Caco-2 (cell line): ENCODE data around the gene ZNF334. TPM values are rescaled to one million over a fixed set of nuclear protein-coding genes. Genes with fewer than 3 reads are reported as not detected.

ENCODE experiments used
- BruUV-seq: library from RNA; stranded (reverse); fragments of 400-500 nt; replicated peaks from 2 replicates; lab custom pipeline; 2021; lab: Mats Ljungman, UMichigan
- CTCF ChIA-PET: fragments of 300-600 bp; sonication (Branson Sonifier 250); formaldehyde crosslinking; loops from one replicate; lab custom pipeline; 2022; ENCODE audit warnings: antibody characterized with exemption; lab: Charles Lee
- POLR2A ChIA-PET: fragments of 300-600 bp; sonication (Branson Sonifier 250); formaldehyde crosslinking; loops from one replicate; lab custom pipeline; 2022; ENCODE audit warnings: antibody characterized with exemption; lab: Charles Lee
- DNase-seq, 2 experiments: peaks; one replicate each; pipeline versions ENCODE4 v3.0.0 to v3.0.0-alpha.2; 2020 to 2022
- H3K27me3 ChIP-seq: replicated peaks from 2 replicates; pipeline ENCODE4 v1.6.0; 2011; ENCODE audit warnings: low read length; ENCODE audit not compliant: control insufficient read depth, insufficient read depth
- H3K36me3 ChIP-seq: 2 replicates; pipeline ENCODE4 v1.5.1; 2011; ENCODE audit warnings: low read length; ENCODE audit not compliant: control insufficient read depth, insufficient read depth
- H3K4me1 ChIP-seq: fragments of 250-450 bp; sonication (Bioruptor Pico); 2 replicates; pipeline ENCODE4 v1.5.1; 2020; ENCODE audit warnings: mild to moderate bottlenecking
- H3K4me3 ChIP-seq: 2 replicates; pipeline ENCODE4 v1.5.1; 2011; ENCODE audit warnings: low read depth, mild to moderate bottlenecking, control low read depth, low read length
- H3K9me3 ChIP-seq: fragments of 250-450 bp; sonication (Bioruptor Pico); 2 replicates; pipeline ENCODE4 v1.5.1; 2020; ENCODE audit warnings: mild to moderate bottlenecking, moderate library complexity
- H3K27ac Mint-ChIP-seq: one replicate; pipeline ENCODE4 v1.8.0; 2022; ENCODE audit warnings: mixed read lengths; ENCODE audit not compliant: unreplicated experiment
- H3K27me3 Mint-ChIP-seq: one replicate; pipeline ENCODE4 v1.8.0; 2022; ENCODE audit warnings: mixed read lengths; ENCODE audit not compliant: insufficient read depth, unreplicated experiment
- H3K36me3 Mint-ChIP-seq: one replicate; pipeline ENCODE4 v1.8.0; 2022; ENCODE audit warnings: mild to moderate bottlenecking, mixed read lengths; ENCODE audit not compliant: insufficient read depth, unreplicated experiment
- H3K4me1 Mint-ChIP-seq: one replicate; pipeline ENCODE4 v1.8.0; 2022; ENCODE audit warnings: low read depth, mixed read lengths; ENCODE audit not compliant: unreplicated experiment
- H3K4me3 Mint-ChIP-seq: one replicate; pipeline ENCODE4 v1.8.0; 2022; ENCODE audit warnings: mild to moderate bottlenecking, moderate library complexity, mixed read lengths; ENCODE audit not compliant: unreplicated experiment
- H3K9me3 Mint-ChIP-seq: one replicate; pipeline ENCODE4 v1.8.0; 2022; ENCODE audit warnings: mixed read lengths; ENCODE audit not compliant: unreplicated experiment
- CTCF ChIP-seq, 2 experiments: fragments of 200-600 bp in 1 of 2; IDR thresholded peaks; 1 replicate in 1 of 2; 2 replicates in 1 of 2; pipeline versions ENCODE4 v1.5.1 to v1.8.0; 2011 to 2022; ENCODE audit warnings: antibody characterized with exemption in 1 of 2, control low read depth in 1 of 2, inconsistent platforms in 1 of 2, low read depth in 1 of 2, low read length in 1 of 2, mild to moderate bottlenecking in 1 of 2, moderate library complexity in 1 of 2; ENCODE audit not compliant: insufficient read depth in 1 of 2, severe bottlenecking in 1 of 2, unreplicated experiment in 1 of 2
- intact Hi-C: fragments of 100-400 bp; cut with micrococcal nuclease; formaldehyde crosslinking; loops from one replicate; pipeline ENCODE4 v1.10.0; 2022; ENCODE audit not compliant: unreplicated experiment
- total RNA-seq: library from RNA; stranded (reverse); gene quantifications from 2 replicates; pipeline ENCODE4 v1.2.3, GENCODE V29; 2022

The ZNF334 gene
- total RNA-seq, 1 experiment from 2014 or later = not detected

- CTCF ChIA-PET = no interaction called here
- no peaks in the 10 kb centered on the region for H3K27me3 ChIP-seq
- POLR2A ChIA-PET = no interaction called here
- intact Hi-C loops = no loop called here
- no peak for TF ChIP-seq CTCF (IDR thresholded peaks at IDR 0.05; ENCODE audit: insufficient read depth in 1 of 2, low read depth in 1 of 2, low read length in 1 of 2, severe bottlenecking in 1 of 2, unreplicated experiment in 1 of 2)
- no peaks in the 10 kb centered on the region for H3K9me3 ChIP-seq
- no peak overlapping the region for H3K4me3 ChIP-seq
- DNase-seq = no peak
- Mint-ChIP-seq H3K9me3 (no peaks in the 10 kb centered on the region), H3K36me3 (no peaks in the 10 kb centered on the region), H3K4me1 (no peaks in the 10 kb centered on the region), H3K27me3 (peaks cover 3% of the 10 kb centered on the region), H3K4me3 (no peak overlapping the region), H3K27ac (no peak overlapping the region)
- H3K36me3 ChIP-seq = no peaks in the 10 kb centered on the region
- H3K4me1 ChIP-seq = no peaks in the 10 kb centered on the region
- BruUV-seq = no TSS peak
These were observed 34.6 kb upstream of the ZNF334 start for GRCh38 chr20:46547995-46548394.

- H3K27me3 Mint-ChIP-seq = peaks cover 4% of the 10 kb centered on the region
- POLR2A ChIA-PET = no interaction called here
- CTCF ChIA-PET = no interaction called here
These were observed 33.6 kb upstream of the ZNF334 start for GRCh38 chr20:46546936-46547335.

GRCh38 chr20:46546298-46546697 lies 32.9 kb upstream of the ZNF334 start:
- peaks cover 4% of the 10 kb centered on the region for H3K27me3 Mint-ChIP-seq
- BruUV-seq = no TSS peak
- H3K36me3 ChIP-seq = no peaks in the 10 kb centered on the region
- no peak for TF ChIP-seq CTCF (IDR thresholded peaks at IDR 0.05; ENCODE audit: insufficient read depth in 1 of 2, low read depth in 1 of 2, low read length in 1 of 2, severe bottlenecking in 1 of 2, unreplicated experiment in 1 of 2)
- intact Hi-C loops = no loop called here
- no peaks in the 10 kb centered on the region for H3K9me3 Mint-ChIP-seq
- H3K27ac Mint-ChIP-seq = no peak overlapping the region
- H3K4me3 Mint-ChIP-seq = no peak overlapping the region
- CTCF ChIA-PET = no interaction called here
- no peaks in the 10 kb centered on the region for H3K36me3 Mint-ChIP-seq
- H3K4me1 ChIP-seq = no peaks in the 10 kb centered on the region
- POLR2A ChIA-PET = no interaction called here
- no peaks in the 10 kb centered on the region for H3K27me3 ChIP-seq
- H3K4me3 ChIP-seq = no peak overlapping the region
- H3K4me1 Mint-ChIP-seq = no peaks in the 10 kb centered on the region
- no peaks in the 10 kb centered on the region for H3K9me3 ChIP-seq
- DNase-seq = no peak

More at GRCh38 chr20:46546936-46547335, 33.6 kb upstream of the ZNF334 start:
- Mint-ChIP-seq H3K9me3 (no peaks in the 10 kb centered on the region), H3K4me3 (no peak overlapping the region), H3K36me3 (no peaks in the 10 kb centered on the region), H3K27ac (no peak overlapping the region), H3K4me1 (no peaks in the 10 kb centered on the region)
- Histone ChIP-seq H3K27me3 (no peaks in the 10 kb centered on the region), H3K9me3 (no peaks in the 10 kb centered on the region), H3K4me1 (no peaks in the 10 kb centered on the region), H3K36me3 (no peaks in the 10 kb centered on the region), H3K4me3 (no peak overlapping the region)
- BruUV-seq = no TSS peak
- intact Hi-C loops = no loop called here
- no peak for TF ChIP-seq CTCF (IDR thresholded peaks at IDR 0.05; ENCODE audit: insufficient read depth in 1 of 2, low read depth in 1 of 2, low read length in 1 of 2, severe bottlenecking in 1 of 2, unreplicated experiment in 1 of 2)
- no peak for DNase-seq
